HG03135 (cell line): Measurements from ENCODE around the gene PAAF1.
"Not testable (repeated sequence)": the region's sequence is repeated elsewhere in the genome, so short reads cannot be mapped to it uniquely, and the experiment has no call there.

Experiments used
- ATAC-seq: cut with Tn5 transposase; IDR thresholded peaks from one replicate; pipeline ENCODE4 v1.9.1; 2021; ENCODE audit warnings: mild to moderate bottlenecking, moderate library complexity; ENCODE audit not compliant: unreplicated experiment

Gene PAAF1

GRCh38 chr11:73880449-73880848 lies 3.6 kb downstream of the PAAF1 start:
- ATAC-seq, result not testable (repeated sequence)

GRCh38 chr11:73883856-73884255 lies 7.1 kb downstream of the PAAF1 start:
- no peak for ATAC-seq

- no peak for ATAC-seq
Measured at GRCh38 chr11:73888244-73888643, 11.4 kb downstream of the PAAF1 start.

- ATAC-seq, result no peak
Measured at GRCh38 chr11:73889019-73889418, 12.2 kb downstream of the PAAF1 start.

- no peak for ATAC-seq
Measured at GRCh38 chr11:73889536-73889935, 12.7 kb downstream of the PAAF1 start.

- ATAC-seq, result no peak
Measured at GRCh38 chr11:73893041-73893440, 16.2 kb downstream of the PAAF1 start.

- ATAC-seq, result no peak
Measured at GRCh38 chr11:73894725-73895335, 18.0 kb downstream of the PAAF1 start.

- no peak for ATAC-seq
Measured at GRCh38 chr11:73902303-73902702, 25.5 kb downstream of the PAAF1 start.

GRCh38 chr11:73907191-73907590 lies 30.4 kb downstream of the PAAF1 start:
- ATAC-seq, result no peak

- ATAC-seq, result no peak
Measured at GRCh38 chr11:73912026-73912425, 35.2 kb downstream of the PAAF1 start.

- ATAC-seq, result no peak
Measured at GRCh38 chr11:73913472-73913871, 36.7 kb downstream of the PAAF1 start.

- no peak for ATAC-seq
Measured at GRCh38 chr11:73914284-73914683, 37.5 kb downstream of the PAAF1 start.

- ATAC-seq, result no peak
Measured at GRCh38 chr11:73916435-73916834, 39.6 kb downstream of the PAAF1 start.

- no peak for ATAC-seq
Measured at GRCh38 chr11:73921180-73921579, 44.4 kb downstream of the PAAF1 start.

- no peak for ATAC-seq
Measured at GRCh38 chr11:73929388-73929787, 52.6 kb downstream of the PAAF1 start.

- ATAC-seq, result no peak
Measured at GRCh38 chr11:73931039-73931645, 54.3 kb downstream of the PAAF1 start.

- ATAC-seq, result no peak
Measured at GRCh38 chr11:73931951-73932350, 55.2 kb downstream of the PAAF1 start.

- no peak for ATAC-seq
Measured at GRCh38 chr11:73932781-73933180, 56.0 kb downstream of the PAAF1 start.

- ATAC-seq, result not testable (repeated sequence)
Measured at GRCh38 chr11:73936047-73936446, 59.2 kb downstream of the PAAF1 start.

GRCh38 chr11:73939096-73939495 lies 62.3 kb downstream of the PAAF1 start:
- no peak for ATAC-seq

GRCh38 chr11:73940801-73941570 lies 64.2 kb downstream of the PAAF1 start:
- no peak for ATAC-seq

- ATAC-seq, result no peak
Measured at GRCh38 chr11:73942010-73942409, 65.2 kb downstream of the PAAF1 start.
